HCT116 (cell line): ENCODE data around the gene AMMECR1. TPM values are rescaled to one million over a fixed set of nuclear protein-coding genes. Genes with fewer than 3 reads are reported as not detected.

Experiments
- ATAC-seq: fragments of 200-7000 bp; cut with Tn5 transposase; 2 replicates; pipeline ENCODE4 v1.9.1; 2020; ENCODE audit warnings: mild to moderate bottlenecking, moderate library complexity
- BruUV-seq: library from RNA; stranded (reverse); fragments of 400-500 nt; replicated peaks from 2 replicates; lab custom pipeline; 2021; lab: Mats Ljungman, UMichigan
- CTCF ChIA-PET: fragments of 300-600 bp; sonication (Branson Sonifier 250); formaldehyde crosslinking; loops from one replicate; lab custom pipeline; 2021; ENCODE audit warnings: antibody characterized with exemption; lab: Charles Lee
- POLR2A ChIA-PET: fragments of 300-600, 350-600 bp; sonication (Branson Sonifier 250); formaldehyde crosslinking; loops from one replicate; lab custom pipeline; 2021; ENCODE audit warnings: antibody characterized with exemption; lab: Charles Lee
- RAD21 ChIA-PET, 2 experiments: fragments of 300-600 bp; sonication (Branson Sonifier 250); formaldehyde crosslinking; loops; one replicate each; lab custom pipeline; 2023; ENCODE audit warnings: low total read pairs in 2 of 2; ENCODE audit not compliant: uncharacterized antibody in 2 of 2, unreplicated experiment in 2 of 2, low non-redundant PET in 1 of 2; lab: Charles Lee
- DNase-seq: peaks from one replicate; pipeline ENCODE4 v3.0.0-alpha.2; 2010; ENCODE audit warnings: low read depth, low spot score
- H2AFZ ChIP-seq: fragments of 200-600 bp; shearing (Covaris generic), sonication (generic); 2 replicates; pipeline ENCODE4 v1.6.1; 2017; ENCODE audit warnings: low read depth, mixed run types, mixed read lengths, antibody characterized with exemption, low read length; ENCODE audit not compliant: poor library complexity, severe bottlenecking
- H3K27ac ChIP-seq: 2 replicates; pipeline ENCODE4 v1.5.1; 2012; ENCODE audit warnings: low read depth, low read length
- H3K27me3 ChIP-seq: fragments of 200-600 bp; sonication (generic); 2 replicates; pipeline ENCODE4 v1.6.1; 2016; ENCODE audit warnings: mixed run types, low read length, mixed read lengths; ENCODE audit not compliant: insufficient read depth
- H3K36me3 ChIP-seq, 2 experiments: fragments of 200-500 bp in 1 of 2; fragments of 200-600 bp in 1 of 2; sonication (Bioruptor generic) in 1 of 2; sonication (generic) in 1 of 2; 2 replicates each; pipeline versions ENCODE4 v1.5.1 to v1.6.1; 2014 to 2016; ENCODE audit warnings: low read length in 2 of 2, inconsistent platforms in 1 of 2, mixed read lengths in 1 of 2, mixed run types in 1 of 2; ENCODE audit not compliant: insufficient read depth in 2 of 2, control insufficient read depth in 1 of 2
- H3K4me1 ChIP-seq, 2 experiments: fragments of 200-600 bp in 1 of 2; sonication (generic) in 1 of 2; 2 replicates each; pipeline versions ENCODE4 v1.5.1 to v1.6.1; 2012 to 2017; ENCODE audit warnings: low read length in 2 of 2, inconsistent platforms in 1 of 2, mild to moderate bottlenecking in 1 of 2, mixed read lengths in 1 of 2, mixed run types in 1 of 2, moderate library complexity in 1 of 2; ENCODE audit not compliant: insufficient read depth in 2 of 2, control insufficient read depth in 1 of 2
- H3K4me2 ChIP-seq: fragments of 200-600 bp; sonication (generic); 2 replicates; pipeline ENCODE4 v1.6.1; 2017; ENCODE audit warnings: mixed run types, low read length, mixed read lengths
- H3K4me3 ChIP-seq, 2 experiments: fragments of 200-600 bp in 1 of 2; sonication (generic) in 1 of 2; replicated peaks in 1 of 2; 2 replicates each; pipeline ENCODE4 v1.5.1; 2011 to 2016; ENCODE audit warnings: low read length in 2 of 2, control low read depth in 1 of 2, low read depth in 1 of 2, mild to moderate bottlenecking in 1 of 2, mixed read lengths in 1 of 2, mixed run types in 1 of 2
- H3K79me2 ChIP-seq: fragments of 200-600 bp; sonication (generic); 2 replicates; pipeline ENCODE4 v1.6.1; 2017; ENCODE audit warnings: mild to moderate bottlenecking, mixed run types, low read length, moderate library complexity, mixed read lengths; ENCODE audit not compliant: insufficient read depth
- H3K9ac ChIP-seq: fragments of 200-600 bp; sonication (generic); 2 replicates; pipeline ENCODE4 v1.6.1; 2016; ENCODE audit warnings: low read length, mixed read lengths
- H3K9me2 ChIP-seq: fragments of 200-600 bp; sonication (generic), shearing (Covaris generic); 2 replicates; pipeline ENCODE4 v1.6.1; 2017; ENCODE audit warnings: mixed run types, mild to moderate bottlenecking, moderate library complexity; ENCODE audit not compliant: insufficient read depth
- H3K9me3 ChIP-seq, 2 experiments: fragments of 200-500 bp in 1 of 2; fragments of 200-600 bp in 1 of 2; sonication (Bioruptor generic) in 1 of 2; sonication (generic) in 1 of 2; 2 replicates each; pipeline ENCODE4 v1.6.1; 2014 to 2017; ENCODE audit warnings: low read length in 2 of 2, mixed read lengths in 2 of 2, inconsistent platforms in 1 of 2, low read depth in 1 of 2, mild to moderate bottlenecking in 1 of 2, mixed run types in 1 of 2, moderate library complexity in 1 of 2; ENCODE audit not compliant: control insufficient read depth in 1 of 2, insufficient read depth in 1 of 2
- H4K20me1 ChIP-seq: fragments of 200-600 bp; sonication (generic), shearing (Covaris generic); 2 replicates; pipeline ENCODE4 v1.6.1; 2017; ENCODE audit warnings: mixed run types, mild to moderate bottlenecking, moderate library complexity; ENCODE audit not compliant: insufficient read depth
- ATF3 ChIP-seq: IDR thresholded peaks from 2 replicates; pipeline ENCODE4 v1.6.1; 2012
- CEBPB ChIP-seq: IDR thresholded peaks from 2 replicates; pipeline ENCODE4 v1.6.1; 2012; ENCODE audit warnings: low read depth
- CTCF ChIP-seq, 3 experiments: fragments of 200-600 bp in 1 of 3; sonication (generic) in 1 of 3; IDR thresholded peaks in 2 of 3; conservative IDR thresholded peaks in 1 of 3; 2 replicates each; pipeline ENCODE4 v1.5.1; 2012 to 2017; ENCODE audit warnings: low read depth in 2 of 3, low read length in 2 of 3, antibody characterized with exemption in 1 of 3, borderline replicate concordance in 1 of 3, control low read depth in 1 of 3, mild to moderate bottlenecking in 1 of 3, mixed read lengths in 1 of 3, mixed run types in 1 of 3, moderate library complexity in 1 of 3; ENCODE audit not compliant: insufficient read depth in 1 of 3
- FOSL1 ChIP-seq: IDR thresholded peaks from 2 replicates; pipeline ENCODE4 v1.6.1; 2012; ENCODE audit warnings: low read depth
- POLR2AphosphoS5 ChIP-seq: IDR thresholded peaks from 2 replicates; pipeline ENCODE4 v1.6.1; 2011; ENCODE audit warnings: mild to moderate bottlenecking, low read depth, low read length, moderate library complexity
- RAD21 ChIP-seq: IDR thresholded peaks from 2 replicates; pipeline ENCODE4 v1.6.1; 2012; ENCODE audit warnings: low read depth, mild to moderate bottlenecking
- SIN3A ChIP-seq: IDR thresholded peaks from 2 replicates; pipeline ENCODE4 v1.6.1; 2012; ENCODE audit warnings: low read depth
- SP1 ChIP-seq: IDR thresholded peaks from 2 replicates; pipeline ENCODE4 v1.6.1; 2012; ENCODE audit warnings: low read depth
- SRF ChIP-seq: IDR thresholded peaks from 2 replicates; pipeline ENCODE4 v1.6.1; 2012; ENCODE audit warnings: low read depth
- TCF7L2 ChIP-seq: IDR thresholded peaks from 2 replicates; pipeline ENCODE4 v1.7.0; 2011; ENCODE audit warnings: borderline replicate concordance, inconsistent platforms; ENCODE audit not compliant: insufficient read depth, insufficient read length; ENCODE audit errors: extremely low read depth
- YY1 ChIP-seq: IDR thresholded peaks from 2 replicates; pipeline ENCODE4 v1.6.1; 2011; ENCODE audit warnings: low read length, low read depth, moderate library complexity, mild to moderate bottlenecking; ENCODE audit not compliant: insufficient replicate concordance; ENCODE audit errors: extremely low read depth
- intact Hi-C: fragments of 100-400 bp; cut with micrococcal nuclease; formaldehyde crosslinking; loops from 2 replicates; pipeline ENCODE4 v1.10.0; 2022
- total RNA-seq: library from RNA; stranded (reverse); gene quantifications from one replicate; pipeline ENCODE4 v1.2.1, GENCODE V29; 2021; ENCODE audit not compliant: unreplicated experiment
- TF ChIP-seq, protein P1 (sequence below): IDR thresholded peaks from 2 replicates; pipeline ENCODE4 v1.6.1; 2012; ENCODE audit warnings: low read depth
- TF ChIP-seq, protein P2 (sequence below): IDR thresholded peaks from 2 replicates; pipeline ENCODE4 v1.6.1; 2011; ENCODE audit warnings: mild to moderate bottlenecking, low read length, moderate library complexity; ENCODE audit not compliant: insufficient replicate concordance; ENCODE audit errors: extremely low read depth

AMMECR1 gene
- total RNA-seq, 1 experiment from 2014 or later = 9.2 TPM

DNA sequence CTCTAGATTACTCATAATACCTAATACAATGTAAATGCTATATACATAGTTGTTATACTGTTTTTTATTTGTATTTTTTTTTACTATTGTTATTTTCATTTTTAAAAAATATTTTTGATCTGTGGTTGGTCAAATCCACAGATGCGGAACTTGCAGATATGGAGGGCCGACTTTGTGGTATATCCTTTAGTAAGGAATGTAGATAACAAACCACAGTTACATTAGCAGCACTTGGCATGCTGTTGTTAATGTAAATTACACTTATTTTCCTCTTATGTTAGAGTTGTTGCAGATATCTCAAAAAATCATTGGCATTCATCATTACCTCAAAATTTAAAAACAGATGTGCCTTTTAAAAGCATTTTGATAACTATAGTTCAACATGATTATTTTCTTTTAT lies 164.0 kb downstream of the AMMECR1 start:
- Histone ChIP-seq H3K36me3 (no peaks in the 10 kb centered on the region), H3K27ac (no peak overlapping the region), H3K4me1 (no peaks in the 10 kb centered on the region), H4K20me1 (no peaks in the 10 kb centered on the region), H3K4me3 (no peak overlapping the region), H3K4me2 (no peak overlapping the region), H3K79me2 (no peaks in the 10 kb centered on the region), H2AFZ (no peak overlapping the region), H3K27me3 (no peaks in the 10 kb centered on the region), H3K9me3 (no peaks in the 10 kb centered on the region), H3K9ac (no peak overlapping the region), H3K9me2 (no peaks in the 10 kb centered on the region)
- no TSS peak for BruUV-seq
- TF ChIP-seq, protein P1, sequence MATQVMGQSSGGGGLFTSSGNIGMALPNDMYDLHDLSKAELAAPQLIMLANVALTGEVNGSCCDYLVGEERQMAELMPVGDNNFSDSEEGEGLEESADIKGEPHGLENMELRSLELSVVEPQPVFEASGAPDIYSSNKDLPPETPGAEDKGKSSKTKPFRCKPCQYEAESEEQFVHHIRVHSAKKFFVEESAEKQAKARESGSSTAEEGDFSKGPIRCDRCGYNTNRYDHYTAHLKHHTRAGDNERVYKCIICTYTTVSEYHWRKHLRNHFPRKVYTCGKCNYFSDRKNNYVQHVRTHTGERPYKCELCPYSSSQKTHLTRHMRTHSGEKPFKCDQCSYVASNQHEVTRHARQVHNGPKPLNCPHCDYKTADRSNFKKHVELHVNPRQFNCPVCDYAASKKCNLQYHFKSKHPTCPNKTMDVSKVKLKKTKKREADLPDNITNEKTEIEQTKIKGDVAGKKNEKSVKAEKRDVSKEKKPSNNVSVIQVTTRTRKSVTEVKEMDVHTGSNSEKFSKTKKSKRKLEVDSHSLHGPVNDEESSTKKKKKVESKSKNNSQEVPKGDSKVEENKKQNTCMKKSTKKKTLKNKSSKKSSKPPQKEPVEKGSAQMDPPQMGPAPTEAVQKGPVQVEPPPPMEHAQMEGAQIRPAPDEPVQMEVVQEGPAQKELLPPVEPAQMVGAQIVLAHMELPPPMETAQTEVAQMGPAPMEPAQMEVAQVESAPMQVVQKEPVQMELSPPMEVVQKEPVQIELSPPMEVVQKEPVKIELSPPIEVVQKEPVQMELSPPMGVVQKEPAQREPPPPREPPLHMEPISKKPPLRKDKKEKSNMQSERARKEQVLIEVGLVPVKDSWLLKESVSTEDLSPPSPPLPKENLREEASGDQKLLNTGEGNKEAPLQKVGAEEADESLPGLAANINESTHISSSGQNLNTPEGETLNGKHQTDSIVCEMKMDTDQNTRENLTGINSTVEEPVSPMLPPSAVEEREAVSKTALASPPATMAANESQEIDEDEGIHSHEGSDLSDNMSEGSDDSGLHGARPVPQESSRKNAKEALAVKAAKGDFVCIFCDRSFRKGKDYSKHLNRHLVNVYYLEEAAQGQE = no peak
- TF ChIP-seq FOSL1 = no peak
- TF ChIP-seq POLR2AphosphoS5 = no peak
- no peak for TF ChIP-seq CEBPB
- TF ChIP-seq SIN3A = no peak
- TF ChIP-seq ATF3 = no peak
- RAD21 ChIA-PET = no interaction called here
- POLR2A ChIA-PET = no interaction called here
- CTCF ChIA-PET = no interaction called here
- intact Hi-C loops = no loop called here
- ATAC-seq = no peak
- DNase-seq = no peak

DNA sequence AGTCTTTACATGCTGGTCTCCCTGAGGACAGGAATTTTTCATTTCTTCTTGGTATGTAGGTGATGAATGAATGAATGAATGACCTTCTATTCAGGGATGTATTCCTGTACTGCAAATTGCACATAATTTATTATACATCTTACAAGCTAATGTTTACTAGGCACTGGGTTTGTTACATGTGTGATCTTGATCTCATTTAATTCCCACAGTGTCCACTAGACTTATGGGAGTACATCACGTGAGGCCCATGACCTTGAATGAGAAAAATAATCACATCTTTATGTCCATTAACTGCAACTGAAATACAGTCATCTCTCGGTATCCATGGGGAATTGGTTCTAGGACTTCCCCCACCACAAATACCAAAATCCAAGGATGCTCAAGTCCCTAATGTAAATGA lies 164.6 kb downstream of the AMMECR1 start:
- no peak overlapping the region for H3K27ac ChIP-seq
- RAD21 ChIA-PET = no interaction called here
- no peak overlapping the region for H2AFZ ChIP-seq
- DNase-seq (no peak), ATAC-seq (no peak)
- no peak overlapping the region for H3K4me2 ChIP-seq
- no peaks in the 10 kb centered on the region for H3K36me3 ChIP-seq
- no peaks in the 10 kb centered on the region for H3K27me3 ChIP-seq
- no peak overlapping the region for H3K4me3 ChIP-seq
- intact Hi-C loops = no loop called here
- H3K4me1 ChIP-seq = no peaks in the 10 kb centered on the region
- no TSS peak for BruUV-seq
- no peak overlapping the region for H3K9ac ChIP-seq
- H3K9me2 ChIP-seq = no peaks in the 10 kb centered on the region
- H3K9me3 ChIP-seq = no peaks in the 10 kb centered on the region
- CTCF ChIA-PET = no interaction called here
- no peaks in the 10 kb centered on the region for H4K20me1 ChIP-seq
- POLR2A ChIA-PET = no interaction called here
- no peaks in the 10 kb centered on the region for H3K79me2 ChIP-seq
- TF ChIP-seq TCF7L2 (no peak), SRF (no peak), RAD21 (no peak), CEBPB (no peak), YY1 (no peak), CTCF (IDR thresholded peaks at IDR 0.05 in 2 of 3, conservative IDR thresholded peaks at IDR 0.05 in 1 of 3; ENCODE audit: borderline replicate concordance in 1 of 3, insufficient read depth in 1 of 3, low read depth in 2 of 3, low read length in 2 of 3) (no peak), SP1 (no peak)
- TF ChIP-seq, protein P2, sequence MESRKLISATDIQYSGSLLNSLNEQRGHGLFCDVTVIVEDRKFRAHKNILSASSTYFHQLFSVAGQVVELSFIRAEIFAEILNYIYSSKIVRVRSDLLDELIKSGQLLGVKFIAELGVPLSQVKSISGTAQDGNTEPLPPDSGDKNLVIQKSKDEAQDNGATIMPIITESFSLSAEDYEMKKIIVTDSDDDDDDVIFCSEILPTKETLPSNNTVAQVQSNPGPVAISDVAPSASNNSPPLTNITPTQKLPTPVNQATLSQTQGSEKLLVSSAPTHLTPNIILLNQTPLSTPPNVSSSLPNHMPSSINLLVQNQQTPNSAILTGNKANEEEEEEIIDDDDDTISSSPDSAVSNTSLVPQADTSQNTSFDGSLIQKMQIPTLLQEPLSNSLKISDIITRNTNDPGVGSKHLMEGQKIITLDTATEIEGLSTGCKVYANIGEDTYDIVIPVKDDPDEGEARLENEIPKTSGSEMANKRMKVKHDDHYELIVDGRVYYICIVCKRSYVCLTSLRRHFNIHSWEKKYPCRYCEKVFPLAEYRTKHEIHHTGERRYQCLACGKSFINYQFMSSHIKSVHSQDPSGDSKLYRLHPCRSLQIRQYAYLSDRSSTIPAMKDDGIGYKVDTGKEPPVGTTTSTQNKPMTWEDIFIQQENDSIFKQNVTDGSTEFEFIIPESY = no peak
